T-helper 1 cell (primary cell): Measurements from ENCODE around the gene COX17.
A peak's percentile ranks its signal among the peaks of the same experiment; 100 is the strongest.

ENCODE experiments used
- DNase-seq, 5 donors: peaks; one replicate each; pipeline ENCODE4 v3.0.0-alpha.2; 2012 to 2020

The COX17 gene

DNA sequence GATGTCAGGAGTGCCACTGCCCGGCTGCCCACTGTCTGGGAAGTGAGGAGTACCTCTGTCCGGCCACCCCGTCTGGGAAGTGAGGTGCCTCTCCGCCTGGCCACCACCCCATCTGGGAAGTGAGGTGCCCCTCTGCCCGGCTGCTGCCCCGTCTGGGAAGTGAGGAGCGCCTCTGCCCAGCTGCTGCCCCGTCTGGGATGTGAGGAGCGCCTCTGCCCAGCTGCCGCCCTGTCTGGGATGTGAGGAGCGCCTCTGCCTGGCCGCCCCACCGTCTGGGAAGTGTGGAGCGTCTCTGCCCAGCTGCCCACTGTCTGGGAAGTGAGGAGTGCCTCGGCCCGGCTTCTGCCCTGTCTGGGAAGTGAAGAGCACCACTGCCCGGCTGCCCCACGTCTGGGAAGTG is 3.3 kb downstream of the COX17 start:
- DNase-seq: peak in 1 of 5 donors; percentile 2

DNA sequence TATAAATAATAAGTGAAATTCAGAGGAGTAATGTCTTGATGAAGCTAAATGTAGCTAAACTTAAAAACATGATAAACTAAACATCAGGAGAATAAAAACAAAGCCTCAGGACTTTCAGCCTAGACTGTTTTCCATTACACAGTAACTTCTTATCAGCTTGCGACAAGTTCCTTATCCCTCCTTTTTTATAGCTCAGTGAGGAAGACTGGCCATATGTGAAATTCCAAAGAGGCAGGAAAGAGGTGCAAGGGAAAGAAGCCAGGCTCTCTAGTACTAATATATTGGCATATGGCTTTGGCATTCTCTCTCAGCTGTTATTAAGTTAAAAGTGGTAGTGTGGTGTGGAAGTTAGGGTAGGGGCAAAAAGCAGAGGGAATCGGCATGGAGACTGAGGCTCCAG is 4.4 kb downstream of the COX17 start:
- DNase-seq: no peak

DNA sequence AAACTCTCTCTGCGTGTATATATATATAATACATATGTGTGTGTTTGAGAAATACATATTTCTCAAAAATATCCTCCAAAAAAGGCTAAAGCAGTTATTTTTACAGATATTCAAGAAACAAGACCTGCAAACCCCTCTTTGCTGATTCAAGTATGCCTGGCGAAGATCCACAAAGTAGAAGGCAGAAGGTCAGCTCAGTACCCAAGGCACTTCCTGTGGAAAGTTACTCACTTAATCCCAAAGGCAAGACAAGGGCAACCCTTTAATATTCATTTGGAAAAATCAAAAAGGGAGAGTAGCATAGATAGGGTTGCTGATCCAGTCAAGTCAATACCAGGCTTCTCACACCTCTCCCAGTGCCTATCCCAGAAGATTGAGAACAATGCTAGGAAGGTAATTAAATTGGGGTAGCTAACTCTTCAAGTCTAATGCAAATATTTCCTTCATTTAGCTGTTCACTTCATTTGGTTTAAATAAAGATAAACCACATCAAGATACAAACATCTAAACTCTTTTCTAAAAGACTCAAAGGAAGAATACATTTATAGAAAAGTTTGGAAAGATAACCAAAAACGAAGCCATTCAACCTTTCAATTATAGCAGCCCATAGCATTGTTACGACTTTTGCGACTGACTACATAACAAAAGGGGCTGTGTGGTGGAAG is 7.2 kb downstream of the COX17 start:
- DNase-seq: no peak

DNA sequence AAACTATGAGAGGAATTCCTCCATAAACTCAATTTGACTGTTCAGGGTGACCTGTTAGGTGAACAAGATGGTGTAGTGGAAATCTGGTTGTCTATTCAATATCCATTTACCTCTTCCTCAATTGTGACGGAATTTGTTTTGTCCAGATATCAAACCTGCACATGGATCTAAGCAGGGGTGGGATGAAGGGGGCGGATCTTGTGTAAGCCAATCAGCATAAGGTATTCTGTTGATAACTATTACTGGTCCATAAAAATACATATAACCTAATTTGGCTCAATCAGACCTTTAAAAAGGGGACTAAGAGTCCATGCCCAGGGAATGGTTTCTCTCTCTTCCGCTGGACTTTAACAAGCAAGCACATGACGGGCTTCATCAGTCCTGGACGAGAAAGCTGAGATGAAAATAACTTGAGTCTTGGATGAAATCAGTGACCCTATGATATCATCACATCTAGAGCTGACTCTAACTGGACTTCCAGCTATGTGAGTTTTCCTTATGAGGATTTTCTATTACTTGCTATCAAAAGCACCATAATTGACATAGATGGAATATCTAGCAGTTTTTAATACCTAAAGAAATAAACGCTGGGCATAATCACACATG is 11.1 kb downstream of the COX17 start:
- DNase-seq: no peak

DNA sequence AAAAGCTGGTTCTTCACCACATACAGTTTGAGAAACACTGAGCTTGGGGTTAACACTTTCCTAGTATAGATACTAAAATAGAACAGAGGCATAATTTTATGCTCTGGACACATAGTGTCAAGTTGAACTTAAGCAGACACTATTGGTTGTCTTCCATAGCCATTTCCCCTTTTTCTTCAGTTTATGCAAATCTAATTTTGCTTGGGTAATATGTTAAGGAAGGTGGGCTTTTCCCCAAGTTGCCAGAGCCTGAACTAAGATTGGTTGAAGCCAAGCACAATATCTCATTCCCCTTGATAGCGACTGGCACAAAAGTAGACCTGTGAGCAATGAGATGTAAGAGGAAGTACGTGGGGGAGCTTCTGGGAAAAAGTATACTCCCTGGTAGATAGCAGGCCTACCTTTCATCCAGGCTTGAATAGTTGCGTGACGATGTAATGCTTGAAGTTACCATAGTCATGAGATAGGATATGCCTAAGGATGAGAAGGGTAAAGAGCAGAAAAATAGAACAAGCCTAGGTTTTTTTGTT is 12.3 kb downstream of the COX17 start:
- no peak for DNase-seq

DNA sequence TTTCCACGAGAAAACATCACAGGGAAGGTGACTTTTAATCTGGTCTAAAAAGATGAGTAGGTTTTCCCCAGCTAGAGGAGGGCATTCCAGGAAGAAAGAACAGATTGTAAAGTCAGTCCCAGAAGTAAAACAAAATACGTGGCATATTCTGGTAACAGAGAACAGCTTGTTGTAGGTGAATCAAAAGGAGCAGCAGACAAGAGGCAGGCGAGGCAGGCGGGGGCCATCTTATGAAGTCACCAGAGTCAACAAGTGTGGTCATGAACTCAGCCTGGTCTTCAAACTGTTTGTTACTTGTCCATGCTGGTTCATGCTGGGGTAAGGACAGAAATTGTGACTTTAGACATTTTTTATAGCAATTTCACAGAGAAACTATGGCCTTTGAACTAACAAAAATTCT is 12.8 kb downstream of the COX17 start:
- no peak for DNase-seq

DNA sequence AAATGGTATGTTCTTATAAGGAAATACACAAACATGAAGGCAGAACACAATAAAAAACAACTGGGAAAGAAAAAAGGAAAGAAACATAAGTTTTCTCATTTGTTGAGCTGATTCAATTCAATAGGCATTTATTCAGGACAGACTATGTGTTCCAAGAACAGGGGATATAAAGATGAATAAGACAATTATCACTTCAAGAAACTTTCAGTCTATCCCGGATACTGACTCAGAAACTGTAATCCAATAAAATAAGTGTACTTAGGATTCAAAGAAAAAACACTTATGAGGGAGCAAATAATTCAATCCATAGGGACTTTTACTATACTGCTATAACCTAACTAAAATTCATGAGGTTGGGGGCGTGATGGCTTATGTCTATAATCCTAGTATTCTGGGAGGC is 13.3 kb downstream of the COX17 start:
- DNase-seq: no peak

DNA sequence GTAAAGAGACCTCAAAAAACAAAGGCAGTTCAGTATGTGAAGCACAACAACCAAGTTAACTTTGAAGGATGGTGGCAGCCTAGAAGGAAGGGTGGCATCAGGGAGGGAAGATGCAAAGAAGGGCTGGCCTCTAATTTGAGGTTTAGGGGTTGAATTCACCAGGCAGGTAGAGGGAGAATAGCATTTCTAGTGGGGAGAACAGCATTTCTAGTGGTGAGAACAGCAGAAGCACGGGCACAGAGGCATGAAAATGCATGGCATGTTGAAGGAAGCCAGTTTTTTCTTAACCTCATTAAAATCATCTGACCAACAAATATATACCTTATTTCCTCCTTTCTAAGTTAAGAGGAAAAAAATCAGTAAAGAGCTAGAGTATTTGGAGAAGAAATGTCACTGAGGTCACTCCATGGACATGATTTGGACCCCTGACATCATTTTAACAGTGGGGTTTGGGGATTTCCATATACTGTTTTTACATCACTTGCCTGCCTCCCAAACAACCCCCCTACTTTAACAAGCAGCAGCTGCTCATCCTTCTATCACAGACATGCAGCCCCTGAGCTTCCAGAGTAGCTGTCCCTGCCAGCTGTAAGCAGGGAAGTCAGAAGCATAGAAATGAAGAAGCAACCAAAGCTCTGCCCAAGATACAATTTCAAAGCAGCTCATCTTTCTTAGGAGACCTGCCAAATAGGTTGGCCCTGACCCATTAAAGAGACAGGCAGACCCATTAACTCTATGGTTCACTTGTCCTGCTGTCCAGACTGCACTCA is 14.4 kb downstream of the COX17 start:
- DNase-seq: no peak

DNA sequence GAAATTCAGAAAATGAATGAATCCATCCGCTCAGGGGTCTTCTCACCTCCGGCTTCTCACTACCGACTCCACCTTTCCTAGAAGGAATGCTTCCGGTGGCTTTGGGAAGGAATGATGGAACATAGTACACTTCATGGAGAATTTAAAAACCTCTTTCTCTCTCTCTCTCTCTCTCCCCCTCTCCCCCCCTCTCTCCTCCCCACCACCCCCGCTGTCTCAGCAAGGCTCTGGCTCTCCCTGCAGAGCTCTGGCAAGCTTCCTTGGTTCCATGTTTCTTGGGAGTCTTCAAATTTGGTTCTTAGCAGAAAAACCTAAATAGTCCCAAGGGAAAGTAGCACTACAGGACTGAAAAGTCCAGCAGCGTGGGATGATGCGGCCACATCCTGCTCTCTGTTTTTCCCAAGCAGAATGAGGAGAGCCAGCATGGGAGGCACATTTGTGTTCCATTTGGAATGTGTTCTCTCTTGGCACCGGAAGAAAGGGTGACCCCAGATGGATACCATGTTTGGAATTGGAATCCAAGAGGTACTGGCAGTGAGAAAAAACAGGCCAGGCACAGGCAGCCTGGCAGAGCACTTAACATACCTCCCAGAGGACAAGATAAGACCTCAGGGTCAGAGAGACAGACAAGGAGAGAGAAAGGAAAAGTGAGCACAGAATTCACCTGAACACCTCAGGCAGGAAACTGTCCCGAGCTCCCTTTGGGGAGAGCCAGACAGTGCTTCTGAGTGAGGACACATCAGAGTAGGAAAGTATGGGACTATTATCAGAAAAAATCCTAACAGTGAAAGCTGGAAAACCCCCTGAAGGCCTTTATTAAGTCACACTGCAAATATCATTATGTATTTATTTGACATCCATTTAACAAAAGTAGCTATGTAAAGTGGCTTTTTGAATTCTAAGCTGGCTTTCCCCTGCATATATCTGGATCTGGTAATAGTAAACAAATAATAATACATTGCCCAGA is 16.4 kb downstream of the COX17 start, which contains the start of gene POPDC2:
TSS of gene POPDC2 (minus strand) at position 116 of the 967 bp plus-strand sequence. CDS start 166 bp downstream, outside the sequence.
- DNase-seq: no peak

DNA sequence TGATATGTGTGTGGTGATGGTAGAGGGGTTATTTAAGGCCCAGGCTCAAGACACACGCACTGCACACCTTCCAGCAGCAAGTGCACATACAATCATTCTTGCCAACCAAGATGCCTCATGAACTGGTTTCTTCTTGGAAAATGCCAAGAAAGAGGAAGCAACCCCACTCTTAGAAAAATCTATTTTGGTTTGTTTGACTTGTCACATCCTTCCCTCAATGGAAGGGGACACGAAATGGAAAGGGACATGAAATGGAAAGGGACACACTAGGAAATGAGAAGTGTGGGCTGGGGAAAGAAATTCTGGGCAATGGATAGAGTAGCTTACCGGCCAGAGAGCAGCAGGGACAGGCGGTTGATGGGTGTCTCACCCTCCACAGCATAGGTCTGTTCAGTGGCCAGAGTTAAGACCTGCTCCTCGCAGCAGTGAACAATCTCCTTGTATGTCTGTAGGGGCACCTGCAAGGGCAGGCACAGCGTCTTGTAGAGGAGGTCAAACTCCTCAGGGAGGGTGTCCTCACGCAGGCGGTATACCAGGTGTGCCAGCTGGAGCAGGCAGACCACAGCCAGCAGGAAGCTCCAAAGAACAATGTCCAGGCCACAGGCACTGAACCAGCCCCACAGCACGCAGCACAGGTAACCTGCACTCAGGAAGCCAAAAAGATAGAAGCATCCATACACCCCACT is 17.5 kb downstream of the COX17 start:
- no peak for DNase-seq

DNA sequence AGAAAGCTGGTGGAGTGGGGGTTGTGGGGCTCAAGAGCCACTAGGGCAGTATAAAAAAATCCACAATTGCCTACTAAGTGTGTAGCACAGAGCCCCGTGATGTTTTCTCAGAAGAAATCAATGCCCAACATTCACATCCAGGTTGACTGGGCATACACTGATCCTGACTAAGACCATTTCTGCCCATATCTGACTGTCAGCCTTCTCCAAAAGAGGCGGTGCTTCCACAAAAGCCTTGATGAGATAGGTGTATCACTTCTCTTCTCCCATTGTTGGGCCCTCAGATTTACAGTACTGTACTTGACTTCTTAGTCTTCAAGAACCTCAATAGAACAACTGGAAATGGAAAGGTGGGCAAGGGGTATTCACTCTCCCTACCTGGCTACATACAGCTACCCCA is 18.2 kb downstream of the COX17 start:
- no peak for DNase-seq

DNA sequence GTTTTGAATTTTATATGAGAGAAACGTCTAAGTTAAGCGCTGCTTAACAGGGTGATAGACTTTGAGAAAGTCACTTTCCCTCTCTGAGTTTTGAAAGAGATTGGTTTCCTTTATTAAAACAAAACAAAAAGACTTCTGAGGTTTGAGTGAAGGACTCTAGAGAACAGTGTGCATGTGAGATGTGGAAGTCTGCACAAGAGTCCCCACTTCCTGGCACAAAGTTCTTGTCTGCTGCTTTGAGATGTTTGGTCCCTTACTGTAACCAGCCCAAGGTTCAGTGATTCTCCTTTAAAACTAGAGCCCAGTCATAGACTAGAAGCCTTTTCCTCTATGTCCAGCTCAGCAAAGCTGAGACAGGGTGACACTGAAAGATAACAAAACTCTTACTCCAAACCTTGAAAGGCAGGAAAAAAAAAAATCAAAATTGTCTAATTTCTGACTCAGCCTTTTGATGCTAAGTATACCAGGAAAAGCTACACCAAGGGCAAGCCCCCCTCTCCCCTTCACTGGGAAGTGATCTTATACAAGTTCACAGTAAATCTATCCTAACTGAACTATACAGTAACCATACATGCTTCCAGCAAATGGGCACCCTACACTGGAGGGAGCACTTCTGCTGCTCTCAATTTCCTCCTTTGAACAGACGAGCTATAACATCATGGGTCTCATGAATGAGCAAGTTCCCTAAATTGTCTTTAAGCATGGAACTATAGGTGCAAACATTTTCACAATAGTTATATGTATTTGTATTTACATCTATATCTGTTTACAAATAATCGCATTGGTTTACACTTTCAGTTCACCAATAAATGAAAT is 19.1 kb downstream of the COX17 start:
- DNase-seq: no peak

DNA sequence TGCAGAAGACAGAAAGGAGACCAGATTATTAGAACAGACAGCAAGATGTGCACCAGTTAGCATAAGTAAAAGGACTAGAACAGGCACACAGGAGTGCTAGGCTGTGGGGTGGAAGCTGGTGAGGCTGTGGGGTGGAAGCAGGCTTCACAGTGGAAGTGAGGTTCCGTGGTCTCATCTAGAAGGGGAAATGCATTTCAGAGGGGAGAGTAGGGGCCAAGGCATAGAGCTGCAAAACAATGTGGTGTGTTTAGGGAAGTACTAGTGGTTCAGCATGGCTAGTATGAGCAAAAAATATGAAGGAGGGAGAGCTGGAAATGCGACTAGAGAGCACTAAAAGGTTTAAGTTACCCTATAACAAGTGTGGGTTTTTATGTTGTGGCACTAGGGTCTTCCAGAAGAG is 23.3 kb downstream of the COX17 start:
- no peak for DNase-seq

DNA sequence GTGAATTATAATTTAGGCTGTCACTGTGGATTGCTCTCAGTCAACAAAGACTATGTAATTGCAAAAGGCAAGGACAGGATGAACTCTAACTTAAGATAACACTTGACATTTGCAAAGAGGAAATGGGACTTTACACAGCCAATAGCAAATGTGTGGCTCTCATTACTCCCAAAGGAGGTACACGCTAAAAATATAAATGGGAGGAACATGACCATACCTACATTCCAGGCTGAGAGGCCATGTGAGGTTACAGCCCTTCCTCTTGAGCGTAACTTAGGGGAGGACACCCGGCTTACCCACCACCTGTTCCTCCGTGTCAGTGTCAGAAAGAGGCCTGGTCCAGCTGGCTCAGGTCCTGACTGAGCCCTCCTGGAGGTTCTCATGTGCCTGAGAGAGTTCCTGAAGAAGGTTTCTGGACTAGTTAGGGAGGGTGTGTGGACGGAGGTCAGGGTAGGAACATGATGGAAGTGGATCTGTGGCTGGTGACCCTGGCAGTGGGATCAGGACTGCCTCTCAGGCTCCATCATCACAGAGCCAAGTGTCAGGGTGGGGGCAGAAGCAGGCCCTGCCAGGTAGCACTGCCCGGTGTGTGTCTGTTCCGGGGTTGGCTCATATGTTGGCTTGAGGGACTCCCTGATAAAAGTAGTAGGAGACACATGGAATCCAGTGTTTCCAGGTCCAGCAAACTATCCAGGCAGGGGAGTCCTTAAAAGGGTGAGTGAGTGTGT is 24.7 kb downstream of the COX17 start:
- DNase-seq: no peak

DNA sequence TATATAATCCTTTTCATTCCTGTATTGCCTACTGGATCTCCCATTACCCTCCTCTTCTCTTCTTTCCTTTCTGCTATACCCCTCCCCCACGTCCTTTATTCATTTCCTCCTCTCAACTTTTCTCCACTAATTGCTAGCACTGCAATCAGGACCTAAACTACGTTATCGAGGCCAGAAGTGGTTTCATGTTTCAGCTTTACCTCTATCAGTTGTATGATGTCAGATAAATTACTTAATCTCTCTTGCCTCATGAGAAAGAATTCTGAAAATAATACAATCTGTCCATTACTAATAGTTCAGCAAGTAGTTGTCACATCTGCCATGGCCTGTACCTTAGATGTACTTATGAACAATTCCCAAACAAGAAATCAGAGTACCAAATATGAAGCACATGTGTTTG is 27.4 kb downstream of the COX17 start:
- DNase-seq: no peak

DNA sequence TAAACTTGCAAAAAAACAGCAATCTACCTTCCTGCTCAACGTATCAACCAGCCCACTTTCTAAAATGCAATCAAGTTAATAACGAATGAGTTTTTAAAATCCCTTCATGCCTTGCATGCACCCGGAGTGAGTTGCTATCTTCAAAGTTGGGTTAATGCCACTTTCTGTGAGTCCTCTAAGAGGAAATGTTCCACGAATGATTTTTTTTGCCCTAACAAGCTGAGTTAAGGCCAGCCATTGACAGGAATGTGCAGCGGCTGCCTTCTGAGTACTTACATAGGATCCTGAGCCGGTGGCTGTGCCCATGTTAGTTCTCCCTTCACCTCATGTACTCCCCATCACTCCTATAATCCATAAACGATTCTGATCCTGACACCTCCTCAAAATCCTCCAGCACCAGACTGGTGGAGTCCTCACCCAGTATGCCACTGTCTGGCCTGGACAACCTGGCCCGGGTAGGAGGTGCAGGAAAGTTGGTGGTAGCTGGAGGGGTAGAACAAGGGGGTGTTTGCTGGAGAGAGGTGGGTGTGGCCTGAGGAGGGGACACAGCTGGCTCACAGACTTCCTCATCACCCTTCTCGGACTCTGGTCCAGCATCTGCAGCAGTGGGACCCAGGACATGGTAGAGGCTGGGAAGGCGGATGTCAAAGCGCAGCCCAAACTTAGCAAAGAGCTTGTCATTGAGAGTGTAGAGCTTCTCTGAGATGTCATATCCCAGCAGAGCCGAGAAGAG is 29.2 kb downstream of the COX17 start:
- no peak for DNase-seq

DNA sequence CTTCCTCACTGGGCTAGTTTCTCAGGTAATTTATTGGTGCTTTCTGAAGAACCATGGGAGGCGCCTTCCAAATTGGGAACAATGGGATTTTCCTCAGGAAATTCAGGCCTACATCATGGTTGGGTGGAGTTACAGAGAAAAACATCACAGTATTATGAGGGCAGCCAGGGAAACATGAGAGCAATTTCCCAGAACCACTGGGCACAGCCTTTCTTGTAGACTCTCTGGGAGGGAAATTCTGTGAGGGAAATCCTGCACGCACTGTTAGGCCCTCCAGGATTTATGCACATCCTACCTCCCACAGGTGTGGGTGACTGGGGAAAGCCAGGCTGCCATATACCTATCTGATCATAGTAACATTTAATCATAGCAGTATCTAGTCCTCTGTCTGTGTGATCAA is 30.0 kb downstream of the COX17 start:
- no peak for DNase-seq

DNA sequence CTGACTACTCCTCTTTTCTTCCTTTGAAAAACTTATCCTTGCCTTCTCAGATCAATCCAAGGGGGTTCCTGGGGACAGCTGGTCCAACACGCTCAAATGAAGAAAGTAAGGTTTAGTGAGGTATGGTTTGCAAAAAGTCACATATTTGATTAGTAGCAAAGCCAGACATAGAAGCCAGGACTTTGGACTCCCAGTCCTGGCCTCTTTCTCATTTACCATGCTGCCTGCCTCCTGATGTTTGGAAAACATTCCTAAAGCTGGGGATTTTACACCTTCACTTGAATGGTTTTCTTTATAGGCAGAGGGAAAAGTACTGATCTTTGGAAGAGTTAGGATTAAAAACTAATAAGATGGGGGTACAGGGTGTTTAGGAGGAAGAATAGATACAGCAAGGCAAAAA is 31.4 kb downstream of the COX17 start:
- DNase-seq: no peak

DNA sequence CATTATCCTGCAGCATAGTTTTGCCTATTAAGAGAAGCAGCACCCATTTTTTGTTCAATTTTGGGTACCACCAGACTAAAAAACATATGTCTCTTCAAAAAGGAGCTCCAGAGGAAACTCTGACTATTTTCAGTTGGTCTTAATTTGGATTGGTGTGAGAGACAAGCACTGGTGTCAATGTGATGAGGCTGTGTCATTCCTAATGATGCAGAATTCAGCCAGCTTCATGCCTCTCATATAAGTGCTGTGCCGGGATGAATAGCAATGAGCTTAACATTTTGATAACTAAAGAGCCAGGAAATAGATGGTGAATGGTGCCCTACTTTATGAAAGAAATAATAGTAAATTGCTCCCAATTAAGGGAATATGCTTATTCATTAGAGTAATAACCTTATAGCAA is 32.7 kb downstream of the COX17 start:
- no peak for DNase-seq

DNA sequence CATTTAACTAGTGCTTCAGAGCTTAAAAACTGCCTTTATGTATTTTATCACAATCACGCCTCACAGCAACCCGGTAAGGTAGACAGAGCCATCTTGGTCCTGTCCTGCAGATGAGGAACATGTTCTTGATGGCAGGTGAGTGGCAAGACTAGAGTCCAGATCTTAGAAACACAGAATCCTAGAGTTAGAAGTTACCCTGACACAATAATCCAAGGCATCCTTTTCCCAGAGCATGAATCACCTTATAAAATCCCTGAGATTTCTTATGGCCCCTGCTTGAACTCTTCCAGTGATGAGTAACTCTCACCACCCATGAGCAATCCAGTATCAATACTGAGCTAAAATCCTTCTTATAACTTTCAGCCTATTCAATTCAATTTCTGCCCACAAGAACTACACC is 33.7 kb downstream of the COX17 start:
- no peak for DNase-seq
